Loucy (cell line): ENCODE results near the gene CLTCL1.

Source experiments
- EZH2phosphoT487 ChIP-seq: fragments of 200-600 bp; IDR thresholded peaks from 2 replicates; pipeline ENCODE4 v1.6.1; 2018; ENCODE audit warnings: antibody characterized with exemption, mild to moderate bottlenecking, moderate library complexity, borderline replicate concordance
- TF ChIP-seq, protein P1 (sequence below): fragments of 200-600 bp; sonication (generic); conservative IDR thresholded peaks from 2 replicates; pipeline ENCODE4 v1.5.1; 2014; ENCODE audit warnings: mild to moderate bottlenecking, antibody characterized with exemption, low read length

DNA sequence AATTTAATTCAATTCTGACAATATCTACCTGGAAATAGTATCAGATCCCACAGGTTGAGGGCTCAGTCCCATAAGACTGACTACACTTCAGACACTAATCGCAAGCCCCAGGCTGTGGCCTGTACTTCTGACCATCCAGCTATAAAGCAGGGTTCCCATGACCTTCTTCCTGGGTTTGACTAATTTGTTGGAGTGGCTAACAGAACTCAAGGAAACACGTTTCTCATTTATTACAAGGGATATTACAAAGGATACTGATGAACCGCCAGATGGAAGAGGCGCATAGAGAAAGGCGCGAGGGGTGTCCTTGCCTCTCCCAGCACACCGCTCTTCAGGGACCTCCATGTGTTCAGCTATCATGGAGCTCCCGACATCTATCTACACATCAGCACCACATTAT, 13.7 kb downstream of the CLTCL1 start:
- TF ChIP-seq, protein P1, sequence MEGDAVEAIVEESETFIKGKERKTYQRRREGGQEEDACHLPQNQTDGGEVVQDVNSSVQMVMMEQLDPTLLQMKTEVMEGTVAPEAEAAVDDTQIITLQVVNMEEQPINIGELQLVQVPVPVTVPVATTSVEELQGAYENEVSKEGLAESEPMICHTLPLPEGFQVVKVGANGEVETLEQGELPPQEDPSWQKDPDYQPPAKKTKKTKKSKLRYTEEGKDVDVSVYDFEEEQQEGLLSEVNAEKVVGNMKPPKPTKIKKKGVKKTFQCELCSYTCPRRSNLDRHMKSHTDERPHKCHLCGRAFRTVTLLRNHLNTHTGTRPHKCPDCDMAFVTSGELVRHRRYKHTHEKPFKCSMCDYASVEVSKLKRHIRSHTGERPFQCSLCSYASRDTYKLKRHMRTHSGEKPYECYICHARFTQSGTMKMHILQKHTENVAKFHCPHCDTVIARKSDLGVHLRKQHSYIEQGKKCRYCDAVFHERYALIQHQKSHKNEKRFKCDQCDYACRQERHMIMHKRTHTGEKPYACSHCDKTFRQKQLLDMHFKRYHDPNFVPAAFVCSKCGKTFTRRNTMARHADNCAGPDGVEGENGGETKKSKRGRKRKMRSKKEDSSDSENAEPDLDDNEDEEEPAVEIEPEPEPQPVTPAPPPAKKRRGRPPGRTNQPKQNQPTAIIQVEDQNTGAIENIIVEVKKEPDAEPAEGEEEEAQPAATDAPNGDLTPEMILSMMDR = no peak
- TF ChIP-seq EZH2phosphoT487 = no peak
